K562 (cell line): ENCODE data around the gene KLHL33. TPM values are rescaled to one million over a fixed set of nuclear protein-coding genes. Genes with fewer than 3 reads are reported as not detected.

Experiments used
- ATAC-seq: fragments of 200-7000 bp; cut with Tn5 transposase; 3 replicates; pipeline ENCODE4 v1.9.1; 2020; ENCODE audit warnings: moderate library complexity
- BruUV-seq: library from RNA; stranded (reverse); fragments of 400-500 nt; replicated peaks from 2 replicates; lab custom pipeline; 2021; lab: Mats Ljungman, UMichigan
- CTCF ChIA-PET: fragments of 300-600 bp; formaldehyde crosslinking; extraction: SDS; loops from one replicate; lab custom pipeline; 2021; ENCODE audit warnings: low intra/inter-chr PET ratio; lab: Yijun Ruan, JAX
- POLR2A ChIA-PET: fragments of 300-600, 350-650 bp; sonication (Branson Sonifier 250); formaldehyde crosslinking; extraction: SDS; loops from one replicate; lab custom pipeline; 2021; ENCODE audit warnings: antibody characterized with exemption, inconsistent platforms; lab: Yijun Ruan, JAX
- DNase-seq, 4 experiments: peaks; one replicate each; pipeline versions ENCODE4 v3.0.0 to v3.0.0-alpha.2; 2011 to 2018; ENCODE audit warnings: low spot score in 3 of 4, mixed read lengths in 3 of 4; ENCODE audit errors: extremely low read depth in 1 of 4
- FAIRE-seq: peaks from 2 replicates; lab custom pipeline; 2011; peaks lifted over from hg19 to GRCh38; lab: Jason Lieb, UNC
- H2AFZ ChIP-seq: 2 replicates; pipeline ENCODE4 v1.6.0; 2011; ENCODE audit warnings: low read depth, low read length, control low read depth, inconsistent platforms
- H3K27ac ChIP-seq: fragments of 200-600 bp; 3 replicates; pipeline ENCODE4 v1.8.0; 2011; ENCODE audit warnings: low read depth, mild to moderate bottlenecking, control low read depth, inconsistent platforms, low read length, moderate library complexity, mixed read lengths; ENCODE audit errors: extremely low read depth
- H3K27me3 ChIP-seq, 2 experiments: fragments of 300-600 bp in 1 of 2; 2 replicates in 1 of 2; 3 replicates in 1 of 2; pipeline versions ENCODE4 v1.6.0 to v1.8.0; 2011; ENCODE audit warnings: inconsistent platforms in 2 of 2, low read length in 2 of 2, mild to moderate bottlenecking in 1 of 2, mixed read lengths in 1 of 2, moderate library complexity in 1 of 2; ENCODE audit not compliant: control insufficient read depth in 2 of 2, insufficient read depth in 2 of 2
- H3K36me3 ChIP-seq: fragments of 300-600 bp; 3 replicates; pipeline ENCODE4 v1.8.0; 2011; ENCODE audit warnings: mild to moderate bottlenecking, low read length, inconsistent platforms; ENCODE audit not compliant: control insufficient read depth, insufficient read depth
- H3K4me1 ChIP-seq, 2 experiments: fragments of 200-600 bp in 1 of 2; replicated peaks in 1 of 2; 2 replicates in 1 of 2; 3 replicates in 1 of 2; pipeline versions ENCODE4 v1.5.1 to v1.8.0; 2011; ENCODE audit warnings: inconsistent platforms in 2 of 2, low read length in 2 of 2, mild to moderate bottlenecking in 1 of 2, mixed read lengths in 1 of 2, moderate library complexity in 1 of 2; ENCODE audit not compliant: control insufficient read depth in 2 of 2, insufficient read depth in 2 of 2
- H3K4me2 ChIP-seq: 2 replicates; pipeline ENCODE4 v1.6.1; 2011; ENCODE audit warnings: low read length, control low read depth, inconsistent platforms, mixed read lengths; ENCODE audit not compliant: insufficient read depth
- H3K4me3 ChIP-seq: fragments of 200-600 bp; sonication (generic), shearing (Covaris generic); 2 replicates; pipeline ENCODE4 v1.5.1; 2016; ENCODE audit warnings: control low read depth, inconsistent platforms
- H3K79me2 ChIP-seq: fragments of 200-600 bp; 3 replicates; pipeline ENCODE4 v1.8.0; 2011; ENCODE audit warnings: low read length, inconsistent platforms; ENCODE audit not compliant: control insufficient read depth, insufficient read depth
- H3K9ac ChIP-seq, 2 experiments: 2 replicates each; pipeline versions ENCODE4 v1.6.0 to v1.6.1; 2011; ENCODE audit warnings: low read depth in 2 of 2, low read length in 2 of 2, control low read depth in 1 of 2, inconsistent platforms in 1 of 2, mild to moderate bottlenecking in 1 of 2, mixed read lengths in 1 of 2; ENCODE audit not compliant: insufficient read depth in 1 of 2
- H3K9me1 ChIP-seq: one replicate; pipeline ENCODE4 v1.6.0; 2011; ENCODE audit warnings: inconsistent platforms, mild to moderate bottlenecking, low read length, moderate library complexity; ENCODE audit not compliant: control insufficient read depth, insufficient read depth
- H3K9me3 ChIP-seq: replicated peaks from 2 replicates; pipeline ENCODE4 v1.5.1; 2011; ENCODE audit warnings: low read depth, low read length, inconsistent platforms; ENCODE audit not compliant: control insufficient read depth, insufficient read depth
- H4K20me1 ChIP-seq: replicated peaks from 2 replicates; pipeline ENCODE4 v1.6.1; 2011; ENCODE audit warnings: low read length, inconsistent platforms, mixed read lengths; ENCODE audit not compliant: control insufficient read depth, insufficient read depth
- GABPA ChIP-seq: fragments of 200-800 bp; sonication (Bioruptor generic); conservative IDR thresholded peaks from 2 replicates; pipeline ENCODE4 v1.6.1; 2016; ENCODE audit warnings: low read depth, missing genetic modification characterization, missing compliant biosample characterization
- ZBTB9 ChIP-seq: fragments of 450-650 bp; formaldehyde crosslinking; IDR thresholded peaks from 2 replicates; pipeline ENCODE4 v1.4.0; 2020; ENCODE audit warnings: mild to moderate bottlenecking, moderate library complexity
- ZNF232 ChIP-seq: sonication (generic); formaldehyde crosslinking; IDR thresholded peaks from 2 replicates; pipeline ENCODE4 v1.8.0; 2022; ENCODE audit warnings: mild to moderate bottlenecking, missing genetic modification reagents
- WGBS: fragments of 100-300 bp; shearing (Covaris generic); methylation state at CpG from one replicate; pipeline ENCODE4 v1.1.6; 2016; ENCODE audit warnings: low coverage, mixed read lengths; ENCODE audit not compliant: insufficient coverage; ENCODE audit errors: missing lambda C conversion rate; 5-methylcytosine and 5-hydroxymethylcytosine counted together
- in situ Hi-C: fragments of 300-500 bp; cut with MboI; formaldehyde crosslinking; loops from 4 replicates; pipeline ENCODE4 v1.15.0; 2018; ENCODE audit warnings: inconsistent platforms, mixed read lengths
- intact Hi-C: fragments of 100-400 bp; cut with micrococcal nuclease; formaldehyde crosslinking; loops from 2 replicates; pipeline ENCODE4 v1.14.2; 2022
- polyA plus RNA-seq, 8 experiments: library from polyadenylated mRNA; depleted of rRNA in 4 of 8; stranded (reverse) in 5 of 8; unstranded in 3 of 8; fragments of >200 nt; fragmentation: Nextera tagmentation in 2 of 8; fragmentation: Illumina TruSeq in 1 of 8; extraction: Ambion mirVana in 2 of 8; extraction: Trizol in 1 of 8; gene quantifications; 2 replicates each; pipeline versions ENCODE4 v1.2.1 to v1.2.3, GENCODE V29; 2011 to 2014; ENCODE audit warnings: inconsistent platforms in 1 of 8, missing spikeins in 1 of 8
- total RNA-seq, 7 experiments: library from RNA; depleted of rRNA in 6 of 7; stranded (reverse); fragments of >200 nt in 6 of 7; fragmentation: Illumina TruSeq in 2 of 7; extraction: Trizol in 2 of 7; gene quantifications; 2 replicates each; pipeline versions ENCODE4 v1.2.1 to v1.2.3, GENCODE V29; 2011 to 2021; ENCODE audit warnings: low replicate concordance in 1 of 7

Gene KLHL33
- total and polyA plus RNA-seq, 9 of the 15 experiments (the other 6 are each of a cell fraction or from before 2014, with no cell fraction given) = 0.04 to 0.27 (median 0.13) TPM; not detected in 6

GRCh38 chr14:20460458-20461224, 24.7 kb upstream of the KLHL33 start:
- TF ChIP-seq GABPA (tag) (0 out of 2 replicates have a peak, but pooled peaks have one; percentile 2), ZBTB9 (CRISPR knock-in tag) (no peak), ZNF232 (no peak)
- H3K4me1 ChIP-seq = peaks cover 26 to 33% of the 10 kb centered on the region in 2 experiments
- intact Hi-C loops = loop anchor here (1.0 to 2.0 kb wide), 2 partner anchors 30 to 128 kb away; no protein-coding TSS in a partner anchor

More at GRCh38 chr14:20460458-20461224, 24.7 kb upstream of the KLHL33 start:
- H3K4me2 ChIP-seq = peak overlapping the region; percentile 90
- CTCF ChIA-PET = no interaction called here
- peaks cover 50% of the 10 kb centered on the region for H3K79me2 ChIP-seq
- DNase-seq = peak; percentile 29 to 70 (median 48)
- POLR2A ChIA-PET = interaction anchor here (0.6 to 2.7 kb wide), 7 partner anchors 11 to 139 kb away, joined by 3 to 36 read pairs (median 4); partner anchors contain the start of gene PARP2
- peak overlapping the region; percentile 72; the same call in 1 of the 2 replicates for H2AFZ ChIP-seq
- TSS peak; percentile 52 for BruUV-seq
- in situ Hi-C loops = no loop called here
- FAIRE-seq = no peak
- no peaks in the 10 kb centered on the region for H3K9me3 ChIP-seq
- peak overlapping the region; percentile 76 for H3K4me3 ChIP-seq
- no peaks in the 10 kb centered on the region for H3K9me1 ChIP-seq
- ATAC-seq = peak; percentile 16
- 4% methylated on average over 26 of the region's 32 CpGs for WGBS
- peak overlapping the region; percentile 72 to 93 for H3K9ac ChIP-seq
- H4K20me1 ChIP-seq = no peaks in the 10 kb centered on the region
- H3K27me3 ChIP-seq = no peaks in the 10 kb centered on the region
- peaks cover 43% of the 10 kb centered on the region for H3K36me3 ChIP-seq
- peak overlapping the region; percentile 96 for H3K27ac ChIP-seq
